IPS DF 4.7 (cell line): ENCODE results near the gene DGCR6.
"Not testable (repeated sequence)": the region's sequence is repeated elsewhere in the genome, so short reads cannot be mapped to it uniquely, and the experiment has no call there.

Experiments used
- DNase-seq: peaks from one replicate; pipeline ENCODE4 v3.0.0-alpha.2; 2013; ENCODE audit warnings: low spot score; ENCODE audit errors: extremely low read depth

DGCR6 gene

GRCh38 chr22:18931905-18932652 lies 26.0 kb downstream of the DGCR6 start:
- DNase-seq: no peak

DNA sequence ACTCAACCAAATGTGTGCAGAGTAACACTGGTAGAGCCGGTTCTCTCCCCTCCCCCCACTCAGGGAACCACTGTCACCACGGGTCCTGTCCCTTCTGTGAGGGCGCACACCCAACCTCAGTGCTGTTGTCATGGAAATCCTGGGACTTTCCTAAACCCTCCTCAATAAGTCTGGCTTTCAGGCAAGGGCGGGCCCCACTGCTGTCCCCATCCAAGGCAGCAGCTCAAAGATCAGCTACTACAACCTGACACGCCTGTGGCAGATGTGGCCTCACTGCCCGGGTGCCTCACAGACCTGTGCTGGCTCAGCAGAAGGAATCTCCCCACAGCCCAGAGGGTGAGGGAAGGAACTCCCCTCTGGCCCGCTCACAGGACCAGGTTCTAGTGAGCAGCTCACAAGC lies 27.8 kb downstream of the DGCR6 start:
- DNase-seq: no peak

DNA sequence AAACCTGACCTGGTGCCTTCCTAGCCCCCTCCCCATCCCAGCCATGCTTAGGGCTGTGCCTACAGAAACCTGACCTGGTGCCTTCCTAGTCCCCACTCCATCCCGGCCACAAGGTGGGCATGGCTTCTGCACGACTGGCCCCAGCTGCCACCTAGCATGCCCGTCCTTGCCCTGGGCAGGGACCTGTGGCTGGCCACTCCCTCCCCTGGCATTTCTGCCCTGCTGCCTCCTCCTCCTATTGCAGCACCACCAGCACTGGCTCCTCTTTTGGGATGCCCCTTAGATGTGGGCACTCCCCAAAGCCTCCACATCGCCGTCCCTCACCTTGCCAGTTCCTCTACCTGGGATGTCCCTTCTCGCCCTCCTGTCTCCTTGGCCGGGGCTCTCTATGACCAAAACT lies 28.6 kb downstream of the DGCR6 start:
- not testable (repeated sequence) for DNase-seq

- no peak for DNase-seq
Measured at GRCh38 chr22:18935889-18936529, 29.9 kb downstream of the DGCR6 start, which contains the start of gene PRODH. PRODH (minus strand) TSS chr22:18936293; CDS start chr22:18936287, 6 bp downstream.

DNA sequence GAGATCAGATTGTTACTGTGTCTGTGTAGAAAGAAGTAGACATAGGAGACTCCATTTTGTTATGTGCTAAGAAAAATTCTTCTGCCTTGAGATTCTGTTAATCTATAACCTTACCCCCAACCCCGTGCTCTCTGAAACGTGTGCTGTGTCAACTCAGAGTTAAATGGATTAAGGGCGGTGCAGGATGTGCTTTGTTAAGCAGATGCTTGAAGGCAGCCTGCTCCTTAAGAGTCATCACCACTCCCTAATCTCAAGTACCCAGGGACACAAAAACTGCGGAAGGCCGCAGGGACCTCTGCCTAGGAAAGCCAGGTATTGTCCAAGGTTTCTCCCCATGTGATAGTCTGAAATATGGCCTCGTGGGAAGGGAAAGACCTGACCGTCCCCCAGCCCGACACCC lies 32.6 kb downstream of the DGCR6 start:
- not testable (repeated sequence) for DNase-seq

GRCh38 chr22:18947105-18947504 lies 41.0 kb downstream of the DGCR6 start:
- DNase-seq: not testable (repeated sequence)

- DNase-seq: no peak
Measured at GRCh38 chr22:18947905-18948304, 41.8 kb downstream of the DGCR6 start.

DNA sequence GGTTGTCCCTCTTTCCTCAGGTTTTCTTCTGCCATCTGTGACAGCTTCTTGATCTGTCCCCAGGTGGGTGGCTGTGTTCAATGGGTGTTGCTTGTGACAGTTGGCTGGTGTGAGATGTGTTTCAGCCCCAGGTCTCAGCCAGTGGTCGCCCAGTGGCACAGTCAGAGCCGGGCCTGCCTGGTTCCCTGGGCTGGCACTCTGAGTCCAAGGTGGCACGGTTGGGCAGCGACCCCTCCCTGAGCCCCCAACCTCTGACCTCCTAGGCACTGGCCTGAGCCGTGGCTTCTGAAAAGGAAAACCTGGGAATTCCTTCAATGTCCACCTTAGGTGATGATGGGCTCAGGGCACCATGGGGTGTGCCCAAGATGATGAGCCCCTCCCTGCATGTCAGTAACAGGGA lies 44.0 kb downstream of the DGCR6 start:
- no peak for DNase-seq

- no peak for DNase-seq
Measured at GRCh38 chr22:18952022-18952421, 45.9 kb downstream of the DGCR6 start.

- not testable (repeated sequence) for DNase-seq
Measured at GRCh38 chr22:18953128-18953527, 47.0 kb downstream of the DGCR6 start.

DNA sequence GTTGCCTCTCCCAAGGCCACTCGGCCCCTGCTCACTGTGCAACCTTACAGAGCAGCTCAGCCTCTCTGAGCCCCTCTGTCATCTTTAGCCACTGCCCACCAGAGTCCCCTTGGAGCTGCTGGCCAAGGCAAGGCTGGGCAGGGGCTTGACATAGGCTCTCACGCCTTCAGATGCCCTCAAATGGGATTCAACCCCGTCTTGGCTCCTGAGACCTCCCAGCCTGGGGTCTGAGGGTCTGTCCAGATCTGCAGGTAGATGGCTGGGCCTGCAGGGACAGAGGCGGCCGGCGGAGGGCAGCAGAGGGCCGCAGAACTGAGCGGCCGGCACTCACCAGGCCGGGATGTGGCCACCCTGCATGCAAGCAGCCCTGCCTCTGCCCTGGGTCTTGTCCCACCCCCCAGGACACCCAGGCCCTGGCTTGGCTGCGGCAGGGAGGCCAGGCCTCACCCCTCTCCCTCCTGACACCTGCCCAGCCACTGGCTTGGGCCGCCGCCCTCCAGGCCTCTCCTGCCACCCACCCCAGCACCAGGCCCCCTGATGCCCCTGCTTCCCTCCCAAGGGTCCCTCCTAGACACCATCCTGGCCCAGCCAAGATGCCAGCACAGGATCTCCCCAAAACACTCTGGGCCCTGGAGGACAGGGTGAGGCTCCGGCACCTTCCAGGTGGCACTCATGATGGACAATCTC lies 48.3 kb downstream of the DGCR6 start:
- not testable (repeated sequence) for DNase-seq

GRCh38 chr22:18954990-18955571 lies 49.0 kb downstream of the DGCR6 start:
- no peak for DNase-seq

- DNase-seq: no peak
Measured at GRCh38 chr22:18955696-18956095, 49.6 kb downstream of the DGCR6 start.

GRCh38 chr22:18956121-18956895 lies 50.2 kb downstream of the DGCR6 start:
- not testable (repeated sequence) for DNase-seq

GRCh38 chr22:18956956-18957355 lies 50.8 kb downstream of the DGCR6 start:
- not testable (repeated sequence) for DNase-seq

DNA sequence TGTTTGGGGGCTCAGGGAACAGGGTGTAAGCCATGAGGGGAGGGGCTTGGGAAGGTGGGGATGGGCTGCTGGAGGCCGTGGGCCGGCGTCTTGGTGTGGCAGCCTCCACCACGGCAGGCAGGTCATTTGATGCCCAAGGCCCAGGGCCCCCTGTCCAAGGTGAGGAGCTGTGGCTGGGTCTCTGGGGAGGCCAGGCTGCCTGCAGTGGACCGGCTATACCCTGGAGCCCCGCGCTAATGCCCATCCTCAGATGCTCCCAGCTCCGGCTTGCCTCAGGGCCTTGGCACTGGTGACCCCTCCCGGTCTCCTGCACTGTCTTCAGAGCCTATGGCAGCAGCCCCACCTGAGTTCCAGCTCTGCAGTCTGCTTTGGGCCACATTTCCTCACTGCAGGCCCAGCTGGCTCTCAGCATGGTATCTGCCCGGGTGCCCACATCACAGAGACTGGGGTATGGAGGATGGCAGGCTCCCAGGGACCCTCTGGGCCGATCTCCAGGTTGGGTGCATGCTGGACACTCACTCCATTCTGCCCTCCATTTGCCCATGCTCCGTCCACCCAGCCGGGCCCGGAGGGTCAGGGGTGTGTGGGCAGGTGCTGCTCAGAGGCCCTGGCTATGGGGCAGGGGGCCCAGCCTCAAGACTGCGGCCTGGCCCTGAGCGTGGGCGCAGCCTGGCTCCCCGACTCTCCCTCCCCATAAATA lies 51.7 kb downstream of the DGCR6 start:
- DNase-seq: not testable (repeated sequence)

DNA sequence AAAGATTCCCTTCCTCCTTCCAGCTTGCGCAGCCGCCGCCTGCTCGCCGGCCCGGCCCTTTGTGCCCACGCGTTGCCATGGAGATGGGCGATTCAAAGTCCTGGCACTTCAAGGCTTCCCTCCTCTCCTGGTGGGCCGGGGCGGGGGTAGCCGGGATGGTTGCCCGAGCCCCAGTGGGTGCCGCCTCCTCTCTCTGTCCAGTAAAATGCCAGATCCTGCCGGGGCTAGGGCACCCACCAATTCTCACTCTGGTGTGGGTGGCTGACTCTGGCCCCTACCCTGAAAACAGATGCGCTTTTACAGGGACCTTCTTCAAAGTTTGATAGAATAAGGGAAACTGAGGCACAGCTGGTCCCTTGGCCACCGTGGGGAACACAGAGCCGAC lies 52.2 kb downstream of the DGCR6 start:
- not testable (repeated sequence) for DNase-seq

- DNase-seq: not testable (repeated sequence)
Measured at GRCh38 chr22:18958738-18959137, 52.6 kb downstream of the DGCR6 start.

GRCh38 chr22:18959266-18959665 lies 53.1 kb downstream of the DGCR6 start:
- not testable (repeated sequence) for DNase-seq

DNA sequence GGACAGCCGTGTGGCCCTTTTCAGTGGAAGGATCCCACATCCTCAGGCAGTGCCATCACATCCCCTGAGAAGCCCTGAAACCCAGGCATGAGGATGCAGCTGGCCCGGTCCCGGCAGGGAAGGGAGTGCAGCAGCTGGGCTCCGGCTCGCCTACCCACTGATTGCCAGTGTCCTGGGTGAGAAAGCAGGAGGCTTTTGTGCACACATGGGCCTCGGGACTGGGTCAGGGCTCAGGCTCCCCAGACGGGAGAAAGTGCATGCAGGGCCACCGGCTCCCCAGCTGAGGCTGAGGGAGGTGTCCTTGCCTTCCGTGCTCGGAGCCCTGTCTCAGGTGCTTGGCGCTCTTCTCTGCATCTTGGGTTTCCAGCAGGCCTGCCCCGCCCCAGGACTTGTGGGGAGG lies 53.6 kb downstream of the DGCR6 start:
- DNase-seq: not testable (repeated sequence)
